NCI-H510A (cell line): ENCODE measurements around the gene GLP1R.

Experiments used
- DNase-seq: peaks from one replicate; lab custom pipeline; 2025; lab: John Stamatoyannopoulos, UW

The GLP1R gene

GRCh38 chr6:39048481-39049399 is at the start of gene GLP1R:
TSS of gene GLP1R (plus strand) at chr6:39048781. CDS start at chr6:39048841, 60 bp downstream.
- DNase-seq, result peak; percentile 51

GRCh38 chr6:39003072-39003471 is 45.5 kb upstream of the GLP1R start:
- no peak for DNase-seq

- no peak for DNase-seq
These were observed 45.1 kb upstream of the GLP1R start for GRCh38 chr6:39003492-39003891.

- no peak for DNase-seq
These were observed 43.8 kb upstream of the GLP1R start for GRCh38 chr6:39004801-39005200.

GRCh38 chr6:39005774-39006173 is 42.8 kb upstream of the GLP1R start:
- peak; percentile 19 for DNase-seq

GRCh38 chr6:39007575-39007974 is 41.0 kb upstream of the GLP1R start:
- no peak for DNase-seq

- DNase-seq, result no peak
These were observed 39.8 kb upstream of the GLP1R start for GRCh38 chr6:39008737-39009136.

- DNase-seq, result no peak
These were observed 39.1 kb upstream of the GLP1R start for GRCh38 chr6:39009476-39009875.

- DNase-seq, result no peak
These were observed 31.6 kb upstream of the GLP1R start for GRCh38 chr6:39016839-39017546.

- DNase-seq, result no peak
These were observed 31.1 kb upstream of the GLP1R start for GRCh38 chr6:39017547-39017880.

- DNase-seq, result no peak
These were observed 30.5 kb upstream of the GLP1R start for GRCh38 chr6:39018103-39018502.

- no peak for DNase-seq
These were observed 28.4 kb upstream of the GLP1R start for GRCh38 chr6:39020136-39020535.

- no peak for DNase-seq
These were observed 27.5 kb upstream of the GLP1R start for GRCh38 chr6:39021041-39021440.

- no peak for DNase-seq
These were observed 26.8 kb upstream of the GLP1R start for GRCh38 chr6:39021779-39022178.

- DNase-seq, result no peak
These were observed 22.4 kb upstream of the GLP1R start for GRCh38 chr6:39026175-39026574.

- DNase-seq, result no peak
These were observed 19.2 kb upstream of the GLP1R start for GRCh38 chr6:39029156-39030011.

- DNase-seq, result no peak
These were observed 12.9 kb upstream of the GLP1R start for GRCh38 chr6:39035681-39036080.

GRCh38 chr6:39037082-39037508 is 11.5 kb upstream of the GLP1R start:
- no peak for DNase-seq

- no peak for DNase-seq
These were observed 10.9 kb upstream of the GLP1R start for GRCh38 chr6:39037707-39038106.

- DNase-seq, result no peak
These were observed 8.4 kb upstream of the GLP1R start for GRCh38 chr6:39040080-39040673.

- DNase-seq, result no peak
These were observed 7.5 kb upstream of the GLP1R start for GRCh38 chr6:39041072-39041471.

- DNase-seq, result no peak
These were observed 4.8 kb upstream of the GLP1R start for GRCh38 chr6:39043776-39044175.
